GM19351 (cell line): ENCODE results near the gene ANKRD65.
A peak's percentile ranks its signal among the peaks of the same experiment; 100 is the strongest.

Source experiments
- ATAC-seq: cut with Tn5 transposase; IDR thresholded peaks from one replicate; pipeline ENCODE4 v1.9.1; 2021; ENCODE audit warnings: mild to moderate bottlenecking, moderate library complexity; ENCODE audit not compliant: unreplicated experiment

The ANKRD65 gene

DNA sequence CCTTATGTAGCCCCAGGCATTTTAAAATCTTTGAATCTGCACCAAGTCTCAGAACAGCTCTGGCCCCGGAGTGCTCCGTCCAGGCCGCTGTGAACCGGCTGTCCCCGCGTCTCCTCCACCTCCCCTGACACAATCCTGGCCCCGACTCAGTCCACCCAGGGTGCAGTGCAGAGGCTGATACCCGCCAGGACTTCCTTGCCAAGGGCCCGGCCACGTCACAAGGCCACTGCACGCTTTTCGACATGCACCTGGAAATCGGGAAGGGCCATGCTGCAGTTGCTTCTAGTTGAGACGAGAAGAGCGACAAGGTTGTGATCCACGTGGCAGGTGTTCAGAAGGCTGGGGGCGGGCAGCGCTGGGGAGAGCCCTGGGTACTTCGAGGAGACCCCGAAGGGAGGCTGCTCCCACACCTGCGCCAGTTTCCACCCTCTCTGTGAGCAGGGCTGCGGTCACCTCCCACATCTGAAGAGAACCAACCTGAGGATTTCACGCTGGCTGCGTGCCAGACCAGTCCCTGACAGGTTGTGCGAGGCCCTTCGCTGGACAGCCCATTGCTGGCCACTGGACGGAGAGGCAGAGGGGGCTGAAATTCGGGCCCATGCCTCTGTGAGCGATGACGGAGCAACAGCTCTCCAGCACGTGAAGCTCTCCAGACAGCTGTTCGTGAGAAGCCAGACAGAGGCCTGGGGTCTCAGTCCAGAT lies 21.1 kb upstream of the ANKRD65 start:
- ATAC-seq = no peak

DNA sequence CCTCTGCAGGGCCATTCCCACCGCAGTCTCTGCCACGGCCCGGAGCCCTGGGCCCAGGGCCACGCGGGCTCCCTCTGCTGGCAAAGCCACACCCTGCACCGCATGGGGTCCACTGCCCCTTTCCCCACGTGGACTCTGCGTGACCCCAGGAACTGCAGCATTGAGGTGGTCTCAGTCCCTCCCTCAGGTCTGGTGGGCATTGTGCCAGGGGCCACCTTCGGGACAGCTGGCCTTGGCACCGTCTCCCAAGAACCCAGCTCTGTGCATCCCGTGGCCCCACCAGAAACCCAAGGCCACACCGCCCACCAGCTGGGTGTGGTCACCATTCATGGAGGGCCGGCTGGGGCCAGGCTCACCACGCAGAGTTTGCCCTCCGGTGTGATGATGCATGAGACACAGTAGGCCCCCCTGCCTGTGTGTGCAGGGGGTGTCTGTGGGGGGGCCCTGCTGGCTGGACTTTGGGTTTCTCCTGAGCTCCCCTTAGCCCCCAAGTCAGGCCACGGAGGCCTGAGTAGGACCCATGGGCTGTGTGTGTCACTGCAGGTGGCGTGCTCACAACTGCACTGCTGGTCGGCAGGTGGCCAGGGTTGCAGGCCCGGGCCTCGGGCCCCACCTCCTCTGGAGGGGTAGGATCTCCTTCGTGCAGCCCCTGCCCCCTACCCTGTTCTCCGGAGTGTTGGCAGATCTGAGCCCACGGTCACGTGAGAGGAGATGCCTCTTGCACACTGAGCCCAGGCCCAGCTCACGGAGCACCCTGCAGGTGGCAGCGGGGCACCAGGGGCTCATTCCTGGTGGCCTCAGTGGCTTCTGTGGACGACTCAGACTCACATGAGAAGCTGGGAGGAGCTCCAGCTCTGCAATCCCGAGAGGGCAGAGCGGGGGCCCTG lies 20.2 kb upstream of the ANKRD65 start:
- ATAC-seq = no peak

DNA sequence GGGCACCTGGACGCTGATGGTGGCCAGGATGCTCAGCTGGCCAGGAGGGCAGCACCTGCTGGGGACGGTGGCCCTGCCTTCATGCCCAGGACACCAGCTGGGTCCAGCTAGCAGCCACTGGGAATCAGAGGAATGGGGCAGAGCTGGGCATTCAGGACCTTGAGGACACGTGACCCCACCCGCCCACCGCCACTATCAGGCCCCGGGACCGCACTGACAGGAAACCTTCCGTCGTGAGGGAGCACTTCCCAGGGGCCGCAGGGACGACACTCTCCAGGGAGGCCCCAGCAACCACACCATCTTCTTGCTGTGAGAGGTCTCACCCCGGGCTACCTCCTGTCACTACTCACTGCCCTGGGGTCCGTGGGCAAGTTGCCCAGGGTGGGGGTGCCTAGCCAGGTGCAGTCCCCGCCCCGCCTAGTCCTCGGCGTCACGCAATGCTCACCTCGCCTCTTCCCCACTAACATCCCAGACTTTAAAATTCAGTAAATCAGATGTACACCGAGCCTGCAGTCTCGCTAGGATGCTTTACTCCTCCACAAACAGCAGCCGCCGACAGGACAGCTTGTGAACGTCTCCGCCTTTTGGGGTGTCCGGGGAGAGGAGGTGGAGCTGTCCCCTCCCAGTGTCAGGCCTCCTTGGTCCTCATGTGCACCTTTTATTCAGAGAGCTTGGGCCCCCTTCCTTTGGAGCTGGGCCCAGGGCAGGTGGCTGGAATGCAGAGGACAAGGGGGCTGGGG lies 19.4 kb upstream of the ANKRD65 start:
- ATAC-seq = no peak

DNA sequence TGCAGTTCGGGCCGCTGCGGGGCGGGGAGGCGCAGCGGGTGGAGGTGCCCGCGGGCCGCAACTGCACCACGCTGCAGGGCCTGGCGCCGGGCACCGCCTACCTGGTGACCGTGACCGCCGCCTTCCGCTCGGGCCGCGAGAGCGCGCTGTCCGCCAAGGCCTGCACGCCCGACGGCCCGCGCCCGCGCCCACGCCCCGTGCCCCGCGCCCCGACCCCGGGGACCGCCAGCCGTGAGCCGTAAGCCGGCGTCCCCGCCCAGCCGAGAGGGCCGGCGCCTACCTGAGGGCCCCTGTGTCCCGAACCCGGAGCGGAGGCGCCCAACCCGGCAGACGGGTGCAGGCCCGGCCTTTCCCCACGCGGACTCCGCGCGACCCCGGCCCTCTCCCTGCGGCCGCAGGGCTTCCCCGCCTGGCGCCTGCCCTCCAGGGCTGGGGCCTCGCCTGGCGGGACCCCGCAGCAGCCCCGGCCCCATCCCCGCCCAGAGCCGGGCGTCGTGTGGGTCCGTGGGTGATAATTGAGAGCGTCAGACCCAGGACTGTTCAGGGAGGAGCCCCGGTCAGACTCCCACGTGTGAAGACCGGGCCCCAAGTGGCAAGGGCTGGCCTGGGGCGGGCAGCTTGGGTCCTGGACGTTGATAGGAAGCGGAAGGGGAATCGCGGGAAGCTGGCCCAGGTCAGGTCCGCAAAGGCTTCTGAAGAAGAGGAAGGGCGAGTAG lies 18.6 kb upstream of the ANKRD65 start:
- ATAC-seq = no peak

DNA sequence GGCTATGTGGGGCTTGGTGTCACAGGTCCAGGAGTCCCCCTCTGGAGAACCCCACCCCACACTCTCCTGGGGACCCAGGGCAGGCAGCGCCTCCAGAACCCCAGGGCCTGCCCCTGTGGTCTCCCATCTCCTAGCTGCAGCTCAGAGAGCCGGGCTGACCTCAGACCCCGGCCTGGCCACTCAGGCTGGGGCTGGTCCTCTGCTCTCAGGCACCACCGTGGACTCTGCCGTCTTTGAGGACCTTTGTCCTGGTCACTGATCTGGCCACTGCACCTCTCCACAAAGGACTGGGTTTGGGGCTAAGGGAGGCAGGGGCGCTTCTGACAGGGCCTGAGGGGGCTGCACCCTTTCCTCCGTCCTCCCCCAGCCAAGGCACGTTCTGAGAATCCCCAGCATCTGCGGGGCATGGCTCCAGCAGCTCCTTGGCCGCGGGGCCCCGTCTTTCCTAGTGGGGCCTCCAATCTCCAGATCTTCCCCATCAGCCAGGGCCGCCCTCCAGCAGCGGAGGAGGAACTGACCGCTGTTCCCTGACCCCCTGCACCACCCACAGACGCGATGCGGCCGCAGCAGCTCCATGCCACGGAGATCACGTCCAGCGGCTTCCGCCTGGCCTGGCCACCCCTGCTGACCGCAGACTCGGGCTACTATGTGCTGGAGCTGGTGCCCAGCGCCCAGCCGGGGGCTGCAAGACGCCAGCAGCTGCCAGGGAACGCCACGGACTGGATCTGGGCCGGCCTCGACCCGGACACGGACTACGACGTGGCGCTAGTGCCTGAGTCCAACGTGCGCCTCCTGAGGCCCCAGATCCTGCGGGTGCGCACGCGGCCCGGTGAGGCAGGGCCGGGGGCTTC lies 17.7 kb upstream of the ANKRD65 start:
- no peak for ATAC-seq

DNA sequence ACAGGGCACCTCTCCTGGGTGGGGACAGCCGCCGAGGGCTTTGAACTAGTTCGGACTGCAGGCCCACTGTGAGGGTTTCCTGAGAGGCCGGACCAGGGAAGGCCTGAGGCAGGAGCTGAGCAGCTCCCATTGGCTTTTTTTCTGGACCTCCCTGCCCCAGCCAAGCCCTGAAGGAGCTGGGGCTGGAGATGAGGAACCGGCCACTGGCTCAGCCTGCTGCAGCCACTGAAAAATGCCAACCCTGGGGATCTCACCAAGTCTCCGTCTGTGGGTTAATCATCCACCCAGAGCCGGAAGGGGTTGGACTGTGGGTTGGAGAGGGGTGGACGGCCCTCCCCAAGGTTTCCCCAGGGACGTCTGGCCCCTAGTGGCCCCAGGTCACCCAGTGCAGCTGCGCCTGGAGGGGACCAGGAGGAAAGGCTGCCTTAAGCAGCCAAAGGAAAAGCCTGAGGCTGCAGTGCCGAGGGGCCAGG lies 16.9 kb upstream of the ANKRD65 start:
- ATAC-seq = no peak

DNA sequence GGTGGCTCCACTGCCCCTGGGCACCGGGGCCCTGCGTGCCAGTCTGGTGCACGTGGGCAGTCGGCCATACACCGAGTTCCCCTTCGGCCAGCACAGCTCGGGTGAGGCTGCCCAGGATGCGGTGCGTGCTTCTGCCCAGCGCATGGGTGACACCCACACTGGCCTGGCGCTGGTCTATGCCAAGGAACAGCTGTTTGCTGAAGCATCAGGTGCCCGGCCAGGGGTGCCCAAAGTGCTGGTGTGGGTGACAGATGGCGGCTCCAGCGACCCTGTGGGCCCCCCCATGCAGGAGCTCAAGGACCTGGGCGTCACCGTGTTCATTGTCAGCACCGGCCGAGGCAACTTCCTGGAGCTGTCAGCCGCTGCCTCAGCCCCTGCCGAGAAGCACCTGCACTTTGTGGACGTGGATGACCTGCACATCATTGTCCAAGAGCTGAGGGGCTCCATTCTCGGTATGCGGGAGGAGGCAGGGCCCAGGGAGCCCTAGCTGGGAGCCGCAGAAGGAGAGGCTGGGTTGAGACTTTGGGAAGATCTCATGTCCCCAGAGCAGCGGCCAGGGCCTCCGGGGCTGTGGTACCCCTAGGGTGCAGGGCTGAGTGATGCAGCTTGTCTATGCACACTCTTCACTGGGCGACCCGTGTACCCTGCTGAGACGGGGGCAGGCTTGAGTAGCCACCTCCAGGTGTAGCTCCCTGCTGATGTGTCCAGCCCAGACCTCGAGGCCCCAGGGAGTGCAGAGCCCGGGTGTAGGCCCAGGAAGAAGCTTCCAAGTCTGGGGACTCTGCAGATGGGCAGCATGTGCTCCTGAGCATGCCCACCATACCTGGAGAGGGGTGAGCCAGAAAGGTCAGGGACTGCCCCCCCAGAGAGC lies 16.2 kb upstream of the ANKRD65 start:
- ATAC-seq = no peak

DNA sequence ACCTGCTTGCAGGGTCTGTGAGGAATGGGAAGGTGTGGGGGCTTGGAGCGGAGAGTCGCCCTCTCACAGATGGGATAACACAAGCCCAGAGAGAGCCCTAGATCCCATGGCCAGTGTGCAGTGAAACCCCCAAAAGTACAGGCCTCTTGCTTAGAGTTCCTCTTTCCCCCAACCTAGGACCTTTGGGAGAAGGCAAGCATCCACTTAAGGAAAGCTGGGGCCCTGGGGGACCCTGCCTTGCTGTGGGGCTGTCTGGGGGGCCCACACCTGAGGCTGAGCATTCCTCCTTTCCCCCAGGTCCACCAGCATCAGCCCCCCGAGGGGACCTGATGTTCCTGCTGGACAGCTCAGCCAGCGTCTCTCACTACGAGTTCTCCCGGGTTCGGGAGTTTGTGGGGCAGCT lies 15.6 kb upstream of the ANKRD65 start:
- no peak for ATAC-seq

DNA sequence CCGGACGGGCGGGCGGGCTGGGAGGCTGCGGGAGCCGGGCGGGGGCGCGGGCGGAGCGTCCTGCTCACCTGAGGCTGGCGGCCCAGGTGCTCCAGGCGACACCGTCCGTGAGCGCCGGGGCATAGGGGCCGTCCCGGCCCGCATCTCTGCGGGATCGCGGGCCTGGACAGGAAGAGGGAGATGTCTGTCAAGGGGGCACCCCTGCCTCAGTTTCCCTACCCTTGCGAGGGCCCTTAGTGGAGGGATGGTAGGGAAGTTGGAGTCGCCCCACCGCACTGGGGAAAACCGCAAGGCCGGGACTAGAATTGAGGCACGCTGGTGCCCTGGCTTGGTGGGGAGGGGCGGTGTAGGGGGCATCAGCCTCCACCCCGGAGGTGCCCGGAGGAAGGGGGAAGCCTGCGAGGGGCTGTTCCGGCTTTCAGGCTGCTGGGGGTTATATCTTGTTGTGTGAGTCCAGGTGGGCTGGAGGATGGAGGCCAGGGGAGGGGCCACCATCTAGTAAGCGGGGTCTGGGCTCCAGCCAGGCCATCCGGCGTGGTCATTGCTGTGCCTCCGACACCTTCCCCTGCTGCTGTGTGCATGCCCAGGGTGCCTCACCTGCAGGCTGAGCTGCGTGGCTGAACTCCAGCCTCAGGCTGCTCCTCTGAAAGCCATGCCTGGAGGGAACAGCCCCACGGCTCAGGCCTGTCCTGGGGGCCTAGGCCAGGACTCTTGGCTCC lies 15.0 kb upstream of the ANKRD65 start:
- ATAC-seq = no peak

DNA sequence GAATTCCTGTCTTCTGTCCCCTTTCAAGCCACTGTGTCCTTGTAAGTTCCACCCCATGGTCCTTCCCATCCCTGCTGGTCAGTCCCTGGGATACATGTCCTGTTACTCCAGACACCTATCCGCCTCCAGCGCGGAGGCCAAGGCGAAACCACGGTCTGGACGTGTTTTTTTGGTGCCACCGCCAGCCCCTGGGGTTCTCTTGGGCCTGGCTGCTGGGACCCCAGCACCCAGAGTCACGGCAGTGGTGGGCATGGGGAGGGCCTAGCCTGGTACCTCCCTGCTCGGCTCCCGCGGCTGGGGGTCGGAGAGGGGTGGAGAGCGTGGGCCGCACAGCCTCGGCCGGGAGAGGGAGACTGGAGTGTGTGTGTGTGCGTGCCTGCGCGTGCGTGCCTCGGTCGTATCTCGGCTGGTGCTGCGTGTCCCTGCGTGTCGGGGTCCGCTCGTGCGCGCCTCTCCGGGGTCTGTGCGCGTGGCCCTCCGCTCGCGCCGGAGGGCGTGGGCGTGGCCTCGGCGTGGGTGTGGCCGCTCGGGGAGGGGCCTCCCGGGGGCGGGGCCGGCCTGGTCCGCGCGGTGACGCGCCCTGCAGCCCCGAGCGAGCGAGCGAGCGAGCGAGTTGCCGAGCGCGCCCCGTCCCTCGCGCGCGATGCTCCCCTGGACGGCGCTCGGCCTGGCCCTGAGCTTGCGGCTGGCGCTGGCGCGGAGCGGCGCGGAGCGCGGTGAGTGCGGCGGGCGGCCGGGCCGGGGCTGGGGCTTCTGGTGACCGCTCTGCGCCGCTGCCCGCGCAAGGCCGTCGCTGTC lies 14.2 kb upstream of the ANKRD65 start, which contains the start of gene VWA1:
TSS of gene VWA1 (plus strand) at position 585 of the 798 bp plus-strand sequence. CDS start at position 644, 59 bp downstream.
- peak; percentile 50 for ATAC-seq

DNA sequence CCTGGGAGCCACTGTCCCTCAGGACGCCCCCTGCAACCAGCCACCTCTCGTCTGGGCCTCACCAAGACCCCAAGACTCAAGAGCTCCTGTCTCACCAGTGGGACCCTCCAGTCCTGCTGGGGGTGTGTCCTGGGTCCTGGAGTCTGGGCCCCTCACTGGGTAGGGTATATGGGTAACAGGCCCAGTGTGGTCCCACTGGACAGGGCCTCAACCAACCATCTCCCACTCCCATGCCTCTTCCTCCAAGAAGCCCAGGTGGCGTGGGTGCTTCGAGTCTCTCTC lies 13.7 kb upstream of the ANKRD65 start:
- ATAC-seq = no peak

DNA sequence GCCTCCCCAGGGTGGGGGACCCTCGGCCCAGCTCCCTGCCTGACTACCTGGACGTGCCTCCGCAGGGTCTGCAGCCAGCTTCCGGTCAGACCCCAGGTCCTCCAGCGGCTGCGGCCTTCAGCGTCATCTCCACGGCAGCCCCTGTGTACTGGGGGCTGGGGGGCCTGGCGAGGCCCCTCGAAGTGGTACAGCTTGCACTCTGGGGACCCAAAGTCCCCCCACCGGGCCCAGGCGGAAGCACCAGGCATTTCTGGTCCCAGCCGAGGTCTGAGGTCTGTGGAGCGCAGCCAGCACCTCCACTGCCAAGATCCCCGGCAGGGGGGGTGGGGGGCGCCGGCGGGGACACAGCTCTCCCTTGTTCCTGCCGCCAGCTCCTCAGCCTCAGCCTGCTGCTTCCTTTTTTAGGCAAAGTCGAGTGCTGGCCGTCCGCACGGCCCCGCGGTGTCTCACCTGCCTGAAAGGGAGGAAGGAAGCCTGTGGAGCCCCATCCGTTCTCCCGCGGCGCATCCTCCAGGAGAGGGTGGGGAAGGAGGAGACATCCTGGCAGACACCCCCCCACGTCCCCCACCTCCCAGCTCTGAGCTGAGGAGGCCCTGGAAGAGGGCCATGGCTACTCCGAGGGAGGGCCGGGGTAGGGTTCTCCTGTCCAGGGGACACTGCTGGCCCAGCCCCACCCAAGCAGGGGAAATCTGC lies 13.2 kb upstream of the ANKRD65 start:
- no peak for ATAC-seq

DNA sequence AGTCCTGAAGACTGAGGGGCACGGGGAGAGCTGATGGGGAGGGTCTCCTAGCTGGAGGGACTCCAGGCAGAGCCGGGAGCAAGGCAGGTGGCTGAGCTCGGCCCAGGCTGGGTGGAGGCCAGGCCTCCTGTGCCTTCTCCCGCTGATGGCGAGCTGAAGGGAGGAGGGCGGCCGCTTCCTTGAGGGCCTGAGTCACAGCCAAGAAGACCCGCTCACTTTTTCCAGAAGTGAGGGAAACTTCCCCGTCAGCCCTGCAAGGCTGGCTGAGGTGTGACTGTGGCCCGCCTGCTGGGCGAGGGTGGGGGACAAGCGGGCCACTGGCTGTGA lies 12.7 kb upstream of the ANKRD65 start:
- ATAC-seq = no peak

DNA sequence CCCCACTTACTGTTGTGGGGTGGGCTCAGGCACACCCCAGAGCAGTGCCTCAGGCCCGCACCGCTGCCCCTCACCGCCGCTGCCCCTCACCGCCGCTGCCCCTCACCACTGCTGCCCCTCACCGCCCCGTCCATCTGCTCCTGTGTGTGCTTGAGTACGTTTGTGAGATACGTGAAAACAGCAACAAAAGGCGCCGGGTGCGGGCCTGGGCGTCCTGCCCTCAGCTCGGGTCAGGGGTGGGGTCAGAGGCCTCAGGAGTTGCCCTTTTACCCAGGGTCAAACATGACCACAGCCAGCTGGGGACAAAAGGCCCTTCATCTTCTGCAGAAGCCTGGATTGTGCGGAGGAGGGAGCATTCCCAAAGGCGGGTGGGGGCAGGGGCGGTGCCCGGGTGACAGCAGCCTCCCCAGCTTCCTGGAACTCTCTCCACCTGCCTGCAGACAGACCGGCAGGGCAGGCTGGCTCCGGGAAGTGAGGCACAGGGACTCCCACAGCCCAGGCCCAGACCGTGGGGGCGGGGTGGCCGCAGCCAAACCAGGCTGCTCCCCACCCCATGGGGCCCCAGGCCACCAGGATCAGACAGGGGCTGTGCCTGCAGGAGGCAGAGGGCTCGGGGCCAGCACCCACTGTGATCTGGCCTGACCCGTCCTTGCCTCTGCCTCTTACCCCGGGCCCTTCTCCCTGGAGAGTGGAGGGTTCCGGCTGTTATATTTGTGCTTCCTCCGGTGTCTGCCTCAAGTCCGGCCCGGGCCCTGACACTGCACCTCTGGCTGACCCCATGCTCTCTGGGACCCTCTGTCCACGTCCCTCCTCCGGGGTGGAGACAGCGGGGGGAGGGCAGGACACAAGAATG lies 12.1 kb upstream of the ANKRD65 start:
- ATAC-seq = no peak

DNA sequence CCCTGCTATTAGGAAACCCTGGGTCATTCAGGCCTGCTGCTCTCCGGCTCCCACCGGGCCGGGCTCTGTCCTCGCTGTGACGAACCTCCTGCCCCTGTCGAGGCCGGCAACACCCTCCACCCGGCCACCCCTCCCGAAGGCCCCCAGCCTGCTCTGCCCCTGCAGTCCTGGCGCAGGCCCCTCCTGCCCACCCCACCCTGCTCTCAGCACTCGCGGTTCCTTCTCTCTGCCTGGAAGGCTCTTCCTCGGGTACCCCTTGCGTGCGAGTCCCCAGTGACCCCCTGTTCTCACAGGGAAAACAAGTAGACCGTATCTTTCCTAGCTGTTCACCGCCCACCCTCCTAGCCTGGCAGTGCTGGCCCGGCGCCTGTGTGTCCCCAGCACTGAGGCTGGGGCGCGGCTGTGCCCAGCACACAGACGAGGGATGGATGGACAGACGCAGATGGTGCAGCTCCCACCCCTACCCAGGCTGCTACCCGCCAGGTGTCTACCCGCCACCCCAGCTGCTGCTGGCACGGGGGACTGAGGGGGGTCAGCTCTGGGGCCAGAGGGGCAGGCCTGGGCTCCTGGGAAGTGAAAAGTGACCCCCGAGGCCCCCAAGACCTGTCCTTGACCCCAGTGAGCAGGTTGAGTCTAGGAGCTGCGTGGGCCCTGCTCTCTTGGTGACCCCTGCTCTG lies 11.3 kb upstream of the ANKRD65 start:
- ATAC-seq = no peak

DNA sequence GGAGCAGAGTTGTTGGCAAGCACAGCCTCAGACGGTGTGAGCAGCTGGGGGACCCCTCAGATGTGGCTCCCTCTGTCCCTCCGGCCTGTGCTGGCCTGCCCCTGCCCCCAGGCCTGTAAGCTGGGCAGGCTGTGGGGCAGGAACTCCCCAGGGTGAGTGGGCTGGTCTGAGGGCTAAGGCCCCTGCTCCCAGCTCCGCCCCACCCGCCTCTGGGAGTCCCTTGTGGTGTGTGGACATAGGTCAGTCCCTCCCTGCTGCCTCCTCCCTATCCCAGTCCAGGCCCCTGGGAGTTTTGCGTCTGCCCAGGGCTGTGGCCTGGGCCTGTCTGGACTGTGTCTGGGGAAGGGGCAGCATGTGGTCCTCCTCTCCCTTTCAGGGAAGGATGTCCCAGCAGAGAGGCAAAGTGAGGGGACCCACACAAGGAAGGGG lies 10.8 kb upstream of the ANKRD65 start:
- ATAC-seq = no peak
